ENCODE data around the gene CACNA1E. TPM values are rescaled to one million over a fixed set of nuclear protein-coding genes. Genes with fewer than 3 reads are reported as not detected.

CACNA1E gene
- total RNA-seq, 1 experiment from 2014 or later: not detected

DNA sequence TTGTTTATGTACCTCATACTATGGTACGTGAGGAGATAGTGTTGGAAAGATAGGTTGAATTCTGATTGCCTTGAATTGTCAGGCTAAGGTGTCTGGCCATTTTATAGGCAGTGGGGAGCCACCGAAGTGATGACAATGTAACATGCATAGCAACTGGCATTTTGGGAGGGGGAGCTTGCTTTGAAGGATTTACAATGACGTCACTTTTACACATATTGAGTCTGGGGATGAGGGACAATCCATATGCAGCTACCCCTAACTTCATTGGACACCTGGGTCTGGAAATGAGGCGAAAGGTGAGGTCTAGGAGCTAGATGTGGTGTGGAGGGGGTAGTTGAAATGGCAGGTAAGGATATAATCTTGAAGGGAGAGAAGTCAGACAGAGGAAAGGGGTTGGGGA lies 7.7 kb upstream of the CACNA1E start:
- H3K9me3 ChIP-seq (ENCODE audit: low read depth, low read length, poor library complexity, severe bottlenecking): no peaks in the 10 kb centered on the region
- H3K27ac ChIP-seq (ENCODE audit: low read depth, low read length, poor library complexity, severe bottlenecking): no peak overlapping the region
- DNase-seq (ENCODE audit: low spot score): no peak
- ChIA-PET CTCF (interaction anchor here (0.6 kb wide), 1 partner anchor 832 kb away, joined by 3 read pairs; no protein-coding TSS in a partner anchor), POLR2A (ENCODE audit: low non-redundant PET) (no interaction called here)
- H3K4me1 ChIP-seq (ENCODE audit: insufficient read depth, low read length, poor library complexity, severe bottlenecking): no peaks in the 10 kb centered on the region
- intact Hi-C loops (cut with micrococcal nuclease; ENCODE audit: unreplicated experiment): no loop called here
- peaks cover 77% of the 10 kb centered on the region for H3K27me3 ChIP-seq (replicated peaks; ENCODE audit: insufficient read depth, low read depth, low read length, poor library complexity)
- no peaks in the 10 kb centered on the region for H3K36me3 ChIP-seq (ENCODE audit: insufficient read depth, low read length, poor library complexity, severe bottlenecking)
- TF ChIP-seq EZH2 (IDR thresholded peaks at IDR 0.05; ENCODE audit: borderline replicate concordance, low read depth, low read length, poor library complexity, severe bottlenecking): no peak
- TF ChIP-seq, protein P1, sequence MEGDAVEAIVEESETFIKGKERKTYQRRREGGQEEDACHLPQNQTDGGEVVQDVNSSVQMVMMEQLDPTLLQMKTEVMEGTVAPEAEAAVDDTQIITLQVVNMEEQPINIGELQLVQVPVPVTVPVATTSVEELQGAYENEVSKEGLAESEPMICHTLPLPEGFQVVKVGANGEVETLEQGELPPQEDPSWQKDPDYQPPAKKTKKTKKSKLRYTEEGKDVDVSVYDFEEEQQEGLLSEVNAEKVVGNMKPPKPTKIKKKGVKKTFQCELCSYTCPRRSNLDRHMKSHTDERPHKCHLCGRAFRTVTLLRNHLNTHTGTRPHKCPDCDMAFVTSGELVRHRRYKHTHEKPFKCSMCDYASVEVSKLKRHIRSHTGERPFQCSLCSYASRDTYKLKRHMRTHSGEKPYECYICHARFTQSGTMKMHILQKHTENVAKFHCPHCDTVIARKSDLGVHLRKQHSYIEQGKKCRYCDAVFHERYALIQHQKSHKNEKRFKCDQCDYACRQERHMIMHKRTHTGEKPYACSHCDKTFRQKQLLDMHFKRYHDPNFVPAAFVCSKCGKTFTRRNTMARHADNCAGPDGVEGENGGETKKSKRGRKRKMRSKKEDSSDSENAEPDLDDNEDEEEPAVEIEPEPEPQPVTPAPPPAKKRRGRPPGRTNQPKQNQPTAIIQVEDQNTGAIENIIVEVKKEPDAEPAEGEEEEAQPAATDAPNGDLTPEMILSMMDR (conservative IDR thresholded peaks at IDR 0.05; ENCODE audit: low read depth, low read length): no peak
- no TSS peak for BruUV-seq (replicated peaks)
- H3K4me3 ChIP-seq (ENCODE audit: low read depth, low read length, poor library complexity, severe bottlenecking): no peak overlapping the region

DNA sequence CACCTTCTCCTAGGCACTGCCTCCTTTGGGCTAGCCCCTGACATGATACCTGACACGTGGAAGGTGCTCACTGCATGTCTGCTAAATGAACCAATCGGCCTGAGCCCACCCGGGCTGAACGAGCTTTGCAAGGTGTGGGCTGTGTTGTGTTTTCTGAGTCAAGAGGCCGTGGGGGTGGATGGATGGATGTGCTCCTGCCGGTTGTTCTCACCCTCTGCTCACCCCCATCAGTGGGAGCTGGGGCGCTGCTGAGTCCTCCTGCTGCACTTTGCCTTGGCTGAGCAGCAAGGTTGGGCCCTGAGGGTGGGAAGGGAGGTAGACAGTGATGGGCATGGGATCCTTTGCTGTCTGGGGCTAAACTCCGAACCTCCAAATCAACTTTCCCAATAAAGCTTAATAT lies 6.7 kb upstream of the CACNA1E start:
- TF ChIP-seq EZH2 (IDR thresholded peaks at IDR 0.05; ENCODE audit: borderline replicate concordance, low read depth, low read length, poor library complexity, severe bottlenecking): no peak
- TF ChIP-seq, protein P1 (conservative IDR thresholded peaks at IDR 0.05; ENCODE audit: low read depth, low read length): no peak
- ChIA-PET POLR2A (ENCODE audit: low non-redundant PET) (no interaction called here), CTCF (no interaction called here)
- Histone ChIP-seq H3K9me3 (ENCODE audit: low read depth, low read length, poor library complexity, severe bottlenecking) (no peaks in the 10 kb centered on the region), H3K4me3 (ENCODE audit: low read depth, low read length, poor library complexity, severe bottlenecking) (no peak overlapping the region), H3K36me3 (ENCODE audit: insufficient read depth, low read length, poor library complexity, severe bottlenecking) (no peaks in the 10 kb centered on the region), H3K27me3 (replicated peaks; ENCODE audit: insufficient read depth, low read depth, low read length, poor library complexity) (peaks cover 85% of the 10 kb centered on the region), H3K27ac (ENCODE audit: low read depth, low read length, poor library complexity, severe bottlenecking) (no peak overlapping the region), H3K4me1 (ENCODE audit: insufficient read depth, low read length, poor library complexity, severe bottlenecking) (no peaks in the 10 kb centered on the region)
- BruUV-seq (replicated peaks): no TSS peak
- intact Hi-C loops (cut with micrococcal nuclease; ENCODE audit: unreplicated experiment): no loop called here
- DNase-seq (ENCODE audit: low spot score): no peak

DNA sequence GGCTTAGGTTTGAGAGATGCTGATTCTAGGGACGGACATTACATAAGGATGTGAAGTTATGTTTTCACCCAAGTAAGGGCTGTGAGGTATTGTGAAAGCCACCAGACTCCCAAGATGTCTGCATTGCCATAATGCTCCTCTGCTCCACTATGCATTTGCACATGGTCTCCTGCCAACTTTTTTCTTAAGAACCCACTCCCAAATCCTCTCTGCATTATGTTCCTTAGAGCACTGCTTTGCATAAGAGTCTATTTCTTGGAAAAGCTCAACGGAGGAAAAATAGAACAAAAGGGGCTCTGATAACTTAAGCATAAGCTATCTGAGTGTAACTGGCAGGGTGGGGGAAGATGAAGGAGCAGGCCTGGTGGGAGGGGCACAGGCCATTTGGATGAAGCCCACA lies 5.0 kb upstream of the CACNA1E start:
- CTCF ChIA-PET: interaction anchor here (0.6 to 1.1 kb wide), 4 partner anchors 26 to 587 kb away, joined by 3 to 11 read pairs (median 7); no protein-coding TSS in a partner anchor
- intact Hi-C loops (cut with micrococcal nuclease; ENCODE audit: unreplicated experiment): loop anchor here (2.0 kb wide), 2 partner anchors 198 to 576 kb away; no protein-coding TSS in a partner anchor
- no TSS peak for BruUV-seq (replicated peaks)
- Histone ChIP-seq H3K27ac (ENCODE audit: low read depth, low read length, poor library complexity, severe bottlenecking) (no peak overlapping the region), H3K4me3 (ENCODE audit: low read depth, low read length, poor library complexity, severe bottlenecking) (no peak overlapping the region), H3K4me1 (ENCODE audit: insufficient read depth, low read length, poor library complexity, severe bottlenecking) (no peaks in the 10 kb centered on the region), H3K27me3 (replicated peaks; ENCODE audit: insufficient read depth, low read depth, low read length, poor library complexity) (peaks cover 90% of the 10 kb centered on the region), H3K36me3 (ENCODE audit: insufficient read depth, low read length, poor library complexity, severe bottlenecking) (no peaks in the 10 kb centered on the region), H3K9me3 (ENCODE audit: low read depth, low read length, poor library complexity, severe bottlenecking) (no peaks in the 10 kb centered on the region)
- POLR2A ChIA-PET (ENCODE audit: low non-redundant PET): no interaction called here
- DNase-seq (ENCODE audit: low spot score): no peak
- TF ChIP-seq, protein P1 (conservative IDR thresholded peaks at IDR 0.05; ENCODE audit: low read depth, low read length): no peak
- TF ChIP-seq EZH2 (IDR thresholded peaks at IDR 0.05; ENCODE audit: borderline replicate concordance, low read depth, low read length, poor library complexity, severe bottlenecking): no peak
